Measurements from ENCODE around the gene APOL3.

- TF ChIP-seq EZH2 (IDR thresholded peaks at IDR 0.05) (no peak), POLR2AphosphoS5 (IDR thresholded peaks at IDR 0.05; ENCODE audit: borderline replicate concordance, low read depth, low read length) (no peak)
These were observed 35.9 kb downstream of the APOL3 start for GRCh38 chr22:36124666-36125065.
